Panc1 (cell line): ENCODE results near the gene NRCAM. TPM values are rescaled to one million over a fixed set of nuclear protein-coding genes. Genes with fewer than 3 reads are reported as not detected.

ENCODE experiments used
- ATAC-seq: fragments of 200-7000 bp; cut with Tn5 transposase; 2 replicates; pipeline ENCODE4 v1.9.1; 2020; ENCODE audit warnings: mild to moderate bottlenecking, moderate library complexity
- BruUV-seq: library from RNA; stranded (reverse); fragments of 400-500 nt; replicated peaks from 2 replicates; lab custom pipeline; 2021; lab: Mats Ljungman, UMichigan
- CTCF ChIA-PET: fragments of 300-600 bp; sonication (Branson Sonifier 250); formaldehyde crosslinking; loops from one replicate; lab custom pipeline; 2022; ENCODE audit warnings: antibody characterized with exemption; lab: Charles Lee
- POLR2A ChIA-PET: fragments of 300-600 bp; sonication (Branson Sonifier 250); formaldehyde crosslinking; loops from one replicate; lab custom pipeline; 2022; ENCODE audit warnings: antibody characterized with exemption; lab: Charles Lee
- DNase-seq: peaks from one replicate; pipeline ENCODE4 v3.0.0-alpha.2; 2010; ENCODE audit warnings: low read depth, low spot score
- H3K27ac ChIP-seq: 2 replicates; pipeline ENCODE4 v1.5.1; 2011; ENCODE audit warnings: mild to moderate bottlenecking, low read length, inconsistent platforms
- H3K27me3 ChIP-seq: fragments of 200-500 bp; sonication (Bioruptor generic); 2 replicates; pipeline ENCODE4 v1.6.0; 2014; ENCODE audit warnings: low read length, inconsistent platforms; ENCODE audit not compliant: control insufficient read depth, insufficient read depth
- H3K36me3 ChIP-seq: fragments of 200-500 bp; sonication (Bioruptor generic); 2 replicates; pipeline ENCODE4 v1.5.1; 2014; ENCODE audit warnings: inconsistent platforms, mild to moderate bottlenecking, low read length, moderate library complexity; ENCODE audit not compliant: control insufficient read depth, insufficient read depth
- H3K4me1 ChIP-seq: 2 replicates; pipeline ENCODE4 v1.5.1; 2011; ENCODE audit warnings: inconsistent platforms, mild to moderate bottlenecking, low read length, moderate library complexity; ENCODE audit not compliant: control insufficient read depth, insufficient read depth
- H3K4me3 ChIP-seq, 2 experiments: 2 replicates each; pipeline ENCODE4 v1.5.1; 2011 to 2012; ENCODE audit warnings: low read depth in 2 of 2, low read length in 2 of 2, mild to moderate bottlenecking in 2 of 2, inconsistent platforms in 1 of 2, moderate library complexity in 1 of 2
- H3K9me3 ChIP-seq: fragments of 200-500 bp; sonication (Bioruptor generic); 2 replicates; pipeline ENCODE4 v1.5.1; 2014; ENCODE audit warnings: low read depth, mild to moderate bottlenecking, inconsistent platforms, low read length, moderate library complexity; ENCODE audit not compliant: control insufficient read depth, insufficient read depth
- CTCF ChIP-seq: fragments of 450-650 bp; IDR thresholded peaks from 2 replicates; pipeline ENCODE4 v1.5.1; 2017; ENCODE audit warnings: mild to moderate bottlenecking
- POLR2AphosphoS5 ChIP-seq: IDR thresholded peaks from 2 replicates; pipeline ENCODE4 v1.6.1; 2012; ENCODE audit warnings: mild to moderate bottlenecking, low read depth, low read length, moderate library complexity
- REST ChIP-seq, 2 experiments: IDR thresholded peaks; 2 replicates each; pipeline ENCODE4 v1.6.1; 2011 to 2012; ENCODE audit warnings: low read depth in 2 of 2, control low read depth in 1 of 2, low read length in 1 of 2, mild to moderate bottlenecking in 1 of 2, moderate library complexity in 1 of 2; ENCODE audit not compliant: insufficient read depth in 1 of 2
- SIN3A ChIP-seq: IDR thresholded peaks from 2 replicates; pipeline ENCODE4 v1.6.1; 2012; ENCODE audit warnings: low read depth, mild to moderate bottlenecking, low read length, moderate library complexity, borderline replicate concordance; ENCODE audit not compliant: insufficient read depth
- TCF7L2 ChIP-seq: IDR thresholded peaks from 2 replicates; pipeline ENCODE4 v1.6.1; 2011; ENCODE audit warnings: mild to moderate bottlenecking, low read depth, low read length, inconsistent platforms
- in situ Hi-C: cut with HindIII; loops from 2 replicates; pipeline ENCODE4 v1.10.0; 2016; ENCODE audit warnings: low sequenced_read_pairs, low pct_unique_long_range_greater_than_20kb
- intact Hi-C: fragments of 100-400 bp; cut with micrococcal nuclease; formaldehyde crosslinking; loops from one replicate; pipeline ENCODE4 v1.10.0; 2022; ENCODE audit not compliant: unreplicated experiment
- total RNA-seq: library from RNA; stranded (reverse); gene quantifications from one replicate; pipeline ENCODE4 v1.2.1, GENCODE V29; 2021; ENCODE audit not compliant: unreplicated experiment

NRCAM gene
- total RNA-seq, 1 experiment from 2014 or later = 0.21 TPM

DNA sequence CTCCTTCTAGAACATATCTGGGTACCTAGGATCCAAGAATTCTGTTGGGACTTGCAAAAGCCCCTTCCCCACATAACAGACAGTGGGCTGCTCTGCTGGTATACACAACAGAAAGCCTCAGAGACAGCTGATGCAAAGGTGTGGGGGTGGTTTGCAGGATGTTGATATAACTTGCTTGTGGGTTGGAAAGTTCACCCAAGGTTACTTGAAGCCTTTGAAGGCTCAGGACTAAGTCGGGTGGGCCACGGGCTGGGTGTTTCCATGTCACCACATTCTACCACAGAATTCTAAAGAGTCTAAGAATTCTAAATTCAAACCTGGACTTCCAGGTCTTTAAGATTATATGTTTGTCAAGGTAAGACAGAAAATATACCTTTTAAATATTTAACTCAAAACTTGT lies 7.4 kb upstream of the NRCAM start:
- Histone ChIP-seq H3K4me3 (no peak overlapping the region), H3K36me3 (no peaks in the 10 kb centered on the region), H3K27me3 (peaks cover 24% of the 10 kb centered on the region), H3K4me1 (no peaks in the 10 kb centered on the region), H3K27ac (no peak overlapping the region), H3K9me3 (no peaks in the 10 kb centered on the region)
- CTCF ChIA-PET = no interaction called here
- no peak for TF ChIP-seq REST (IDR thresholded peaks at IDR 0.05; ENCODE audit: insufficient read depth in 1 of 2, low read depth in 2 of 2, low read length in 1 of 2)
- TF ChIP-seq CTCF = no peak
- no peak for TF ChIP-seq POLR2AphosphoS5
- TF ChIP-seq TCF7L2 = no peak
- no peak for TF ChIP-seq SIN3A
- POLR2A ChIA-PET = no interaction called here
- ATAC-seq (no peak), DNase-seq (no peak)
- in situ Hi-C loops (no loop called here), intact Hi-C loops (no loop called here)
- BruUV-seq = no TSS peak

GRCh38 chr7:108461840-108462239 lies 5.6 kb upstream of the NRCAM start:
- in situ Hi-C loops (no loop called here), intact Hi-C loops (no loop called here)
- DNase-seq (no peak), ATAC-seq (no peak)
- Histone ChIP-seq H3K4me1 (no peaks in the 10 kb centered on the region), H3K27me3 (peaks cover 39% of the 10 kb centered on the region), H3K36me3 (no peaks in the 10 kb centered on the region), H3K4me3 (no peak overlapping the region), H3K27ac (no peak overlapping the region), H3K9me3 (no peaks in the 10 kb centered on the region)
- TF ChIP-seq CTCF (no peak), SIN3A (no peak), TCF7L2 (no peak), POLR2AphosphoS5 (no peak), REST (IDR thresholded peaks at IDR 0.05; ENCODE audit: insufficient read depth in 1 of 2, low read depth in 2 of 2, low read length in 1 of 2) (no peak)
- ChIA-PET POLR2A (no interaction called here), CTCF (no interaction called here)
- BruUV-seq = no TSS peak
